Spleen (tissue), 11 donors: ENCODE data around the gene SGK2. TPM values are rescaled to one million over a fixed set of nuclear protein-coding genes. Genes with fewer than 3 reads are reported as not detected.

Experiments used
- DNase-seq: peaks from one replicate; pipeline ENCODE4 v3.0.0-alpha.2; 2020
- H3K27ac ChIP-seq, 8 donors: fragments of 200-600 bp; sonication (generic) in 7 of 8; 1 replicate in 4 of 8; 2 replicates in 4 of 8; pipeline versions ENCODE4 v1.5.0 to v1.8.0; 2016 to 2021; ENCODE audit warnings: inconsistent platforms in 4 of 8, mild to moderate bottlenecking in 4 of 8, moderate library complexity in 1 of 8
- H3K27me3 ChIP-seq, 7 donors: fragments of 200-600 bp; sonication (generic) in 6 of 7; replicated peaks in 1 of 7; 1 replicate in 4 of 7; 2 replicates in 3 of 7; pipeline versions ENCODE4 v1.5.0 to v1.8.0; 2016 to 2021; ENCODE audit warnings: inconsistent platforms in 3 of 7, mild to moderate bottlenecking in 1 of 7
- H3K36me3 ChIP-seq, 6 donors: fragments of 200-600 bp; sonication (generic) in 5 of 6; 1 replicate in 4 of 6; 2 replicates in 2 of 6; pipeline versions ENCODE4 v1.5.0 to v1.8.0; 2016 to 2021; ENCODE audit warnings: inconsistent platforms in 2 of 6
- H3K4me1 ChIP-seq, 6 donors: fragments of 200-600 bp; sonication (generic) in 5 of 6; 1 replicate in 3 of 6; 2 replicates in 3 of 6; pipeline versions ENCODE4 v1.5.0 to v1.8.0; 2016 to 2021; ENCODE audit warnings: inconsistent platforms in 3 of 6
- H3K4me3 ChIP-seq, 8 donors: fragments of 200-600 bp; sonication (generic) in 7 of 8; 1 replicate in 4 of 8; 2 replicates in 4 of 8; pipeline versions ENCODE4 v1.5.0 to v1.8.0; 2016 to 2021; ENCODE audit warnings: inconsistent platforms in 4 of 8, mild to moderate bottlenecking in 4 of 8, moderate library complexity in 2 of 8
- H3K9me3 ChIP-seq, 8 donors: fragments of 200-600 bp; sonication (generic) in 7 of 8; 1 replicate in 4 of 8; 2 replicates in 4 of 8; pipeline versions ENCODE4 v1.5.0 to v1.8.0; 2016 to 2021; ENCODE audit warnings: inconsistent platforms in 4 of 8
- POLR2A ChIP-seq, 3 donors: fragments of 450-650 bp; IDR thresholded peaks; one replicate each; pipeline ENCODE4 v1.5.1; 2017; ENCODE audit warnings: antibody characterized with exemption in 3 of 3, mild to moderate bottlenecking in 1 of 3
- POLR2AphosphoS5 ChIP-seq, 3 donors: sonication (generic); formaldehyde crosslinking; IDR thresholded peaks; one replicate each; pipeline ENCODE4 v1.5.1; 2017; ENCODE audit warnings: antibody characterized with exemption in 3 of 3
- WGBS, 5 donors: extraction: QIAGEN DNeasy Blood & Tissue Kit in 3 of 5; methylation state at CpG; one replicate each; pipeline versions ENCODE4 v1.1.5 to v1.1.7; 2013 to 2018; 5-methylcytosine and 5-hydroxymethylcytosine counted together
- intact Hi-C: fragments of 100-400 bp; cut with DNase I; formaldehyde crosslinking; loops from one replicate; pipeline ENCODE4 v1.15.0; 2023; ENCODE audit warnings: low total_unique reads
- polyA plus RNA-seq, 3 donors: library from polyadenylated mRNA; stranded (reverse); fragments of 200-250 nt; gene quantifications; one replicate each; pipeline ENCODE4 v1.2.1, GENCODE V29; 2013
- total RNA-seq, 7 donors: library from RNA; depleted of rRNA in 3 of 7; stranded (reverse); fragments of >200 nt in 3 of 7; fragmentation: NEBNext Ultra II Directional in 4 of 7; extraction: Animal tissue kit (Norgen Biotek cat#: 25700) in 4 of 7; gene quantifications; one replicate each; pipeline versions ENCODE4 v1.1.0 to v1.2.1, GENCODE V29; 2016 to 2021
- TF ChIP-seq, protein P1 (sequence below), 11 experiments: fragments of 200-600 bp in 7 of 11; fragments of 450-650 bp in 4 of 11; sonication (generic) in 4 of 11; IDR thresholded peaks in 8 of 11; conservative IDR thresholded peaks in 3 of 11; 1 replicate in 7 of 11; 2 replicates in 4 of 11; pipeline versions ENCODE4 v1.4.0 to v1.8.0; 2016 to 2021; ENCODE audit warnings: antibody characterized with exemption in 11 of 11, inconsistent platforms in 4 of 11, mild to moderate bottlenecking in 1 of 11
- donor health status: healthy with polysubstance abuse.
- donor health status: DM: no; HTN: no; CAD: no; lungs with moderate emphysema.
- donor health status: DM: no; HTN: no; CAD: no.
- donor health status: Bipolar disorder and iron deficiency.
- donor health status: healthy.
- donor health status: DM: no; HTN: no; CAD: no.
- donor health status: DM: yes; HTN: yes; CAD: no.

SGK2 gene
- total and polyA plus RNA-seq, 10 donors, result 0.50 to 3.1 (median 0.99) TPM

DNA sequence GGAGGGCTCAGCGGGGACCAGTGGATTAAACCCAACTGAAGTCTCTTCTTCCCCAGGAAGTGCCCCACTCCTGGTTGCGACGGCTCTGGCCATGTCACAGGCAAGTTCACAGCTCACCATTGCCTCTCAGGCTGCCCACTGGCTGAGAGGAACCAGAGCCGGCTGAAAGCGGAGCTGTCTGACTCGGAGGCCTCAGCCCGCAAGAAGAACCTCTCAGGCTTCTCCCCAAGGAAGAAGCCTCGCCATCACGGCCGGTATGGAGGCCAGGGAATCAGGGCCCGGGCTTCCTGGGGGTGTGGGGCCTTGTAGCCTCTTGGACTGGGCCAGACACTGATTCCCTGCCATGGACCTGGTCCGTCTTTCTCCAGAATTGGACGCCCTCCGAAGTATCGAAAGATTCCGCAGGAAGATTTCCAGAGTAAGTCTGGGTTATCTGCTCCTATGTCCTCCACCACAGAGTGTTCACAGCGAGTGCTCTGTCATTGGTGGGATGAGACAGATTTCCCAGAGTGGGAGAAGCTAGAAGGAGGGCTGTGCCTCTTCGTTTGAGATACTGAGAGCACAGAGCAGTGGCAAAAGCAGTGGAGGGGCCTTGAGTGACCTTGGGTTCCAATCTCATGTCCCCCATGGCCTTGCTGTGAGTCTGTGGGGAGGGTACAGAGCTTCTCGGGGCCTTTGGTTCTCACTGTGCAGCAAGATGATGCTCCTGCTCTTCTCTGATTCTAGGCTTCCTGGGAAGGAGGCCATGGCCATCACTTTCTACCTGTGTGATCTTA is 22.6 kb upstream of the SGK2 start:
- intact Hi-C loops, result loop anchor here (5.0 kb wide), 1 partner anchor 156 kb away; no protein-coding TSS in a partner anchor
- DNase-seq, result no peak
- Histone ChIP-seq H3K36me3 (peaks cover 0 to 48% (median 9%) of the 10 kb centered on the region in 6 donors), H3K27ac (no peak overlapping the region), H3K9me3 (no peaks in the 10 kb centered on the region), H3K4me1 (peaks cover 0 to 13% (median 0%) of the 10 kb centered on the region in 6 donors), H3K4me3 (no peak overlapping the region), H3K27me3 (no peaks in the 10 kb centered on the region)
- TF ChIP-seq POLR2A (IDR thresholded peaks at IDR 0.05) (no peak), POLR2AphosphoS5 (IDR thresholded peaks at IDR 0.05) (no peak)
- TF ChIP-seq, protein P1, sequence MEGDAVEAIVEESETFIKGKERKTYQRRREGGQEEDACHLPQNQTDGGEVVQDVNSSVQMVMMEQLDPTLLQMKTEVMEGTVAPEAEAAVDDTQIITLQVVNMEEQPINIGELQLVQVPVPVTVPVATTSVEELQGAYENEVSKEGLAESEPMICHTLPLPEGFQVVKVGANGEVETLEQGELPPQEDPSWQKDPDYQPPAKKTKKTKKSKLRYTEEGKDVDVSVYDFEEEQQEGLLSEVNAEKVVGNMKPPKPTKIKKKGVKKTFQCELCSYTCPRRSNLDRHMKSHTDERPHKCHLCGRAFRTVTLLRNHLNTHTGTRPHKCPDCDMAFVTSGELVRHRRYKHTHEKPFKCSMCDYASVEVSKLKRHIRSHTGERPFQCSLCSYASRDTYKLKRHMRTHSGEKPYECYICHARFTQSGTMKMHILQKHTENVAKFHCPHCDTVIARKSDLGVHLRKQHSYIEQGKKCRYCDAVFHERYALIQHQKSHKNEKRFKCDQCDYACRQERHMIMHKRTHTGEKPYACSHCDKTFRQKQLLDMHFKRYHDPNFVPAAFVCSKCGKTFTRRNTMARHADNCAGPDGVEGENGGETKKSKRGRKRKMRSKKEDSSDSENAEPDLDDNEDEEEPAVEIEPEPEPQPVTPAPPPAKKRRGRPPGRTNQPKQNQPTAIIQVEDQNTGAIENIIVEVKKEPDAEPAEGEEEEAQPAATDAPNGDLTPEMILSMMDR (IDR thresholded peaks at IDR 0.05 in 8 of 11, conservative IDR thresholded peaks at IDR 0.05 in 3 of 11), result no peak
- 82 to 95% (median 88%) methylated on average over 17 to 19 of the region's 19 CpGs for WGBS, 5 donors

DNA sequence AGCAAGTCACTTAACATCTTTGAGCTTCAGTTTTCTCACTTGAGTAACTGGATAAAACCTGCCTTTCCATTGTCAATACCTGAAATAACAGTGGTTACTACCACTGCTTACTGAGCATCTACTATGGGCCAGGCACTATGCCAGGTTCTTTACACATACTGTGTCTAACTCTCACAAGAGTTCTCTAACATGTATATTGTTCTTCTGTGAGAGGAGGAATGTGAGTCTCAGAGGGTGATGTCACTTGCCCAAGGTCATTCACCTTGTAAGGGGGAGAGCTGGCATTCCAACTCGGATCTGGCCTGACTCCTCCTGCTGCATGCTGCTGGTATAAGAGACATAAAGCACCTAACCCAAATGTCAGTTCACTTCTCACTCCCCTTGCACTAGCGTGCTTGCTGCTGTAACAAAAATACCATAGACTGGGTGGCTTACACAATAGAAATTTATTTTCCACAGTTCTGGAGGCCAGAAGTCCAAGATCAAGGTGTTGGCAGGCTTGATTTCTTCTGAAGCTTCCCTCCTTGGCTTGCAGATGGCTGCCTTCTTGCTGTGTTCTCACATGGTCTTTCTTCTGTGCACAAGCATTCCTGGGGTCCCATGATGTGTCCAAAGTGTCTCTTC is 21.9 kb upstream of the SGK2 start:
- Histone ChIP-seq H3K36me3 (peaks cover 0 to 49% (median 9%) of the 10 kb centered on the region in 6 donors), H3K27me3 (no peaks in the 10 kb centered on the region), H3K4me3 (no peak overlapping the region), H3K4me1 (peaks cover 0 to 13% (median 0%) of the 10 kb centered on the region in 6 donors), H3K9me3 (no peaks in the 10 kb centered on the region), H3K27ac (no peak overlapping the region)
- no peak for DNase-seq
- WGBS, 5 donors, result 66 to 89% (median 72%) methylated on average over 2 of the region's 2 CpGs
- intact Hi-C loops, result loop anchor here (5.0 kb wide), 1 partner anchor 155 kb away; no protein-coding TSS in a partner anchor
- TF ChIP-seq POLR2A (IDR thresholded peaks at IDR 0.05), result no peak
- TF ChIP-seq, protein P1 (IDR thresholded peaks at IDR 0.05 in 8 of 11, conservative IDR thresholded peaks at IDR 0.05 in 3 of 11), result no peak
- TF ChIP-seq POLR2AphosphoS5 (IDR thresholded peaks at IDR 0.05), result no peak

DNA sequence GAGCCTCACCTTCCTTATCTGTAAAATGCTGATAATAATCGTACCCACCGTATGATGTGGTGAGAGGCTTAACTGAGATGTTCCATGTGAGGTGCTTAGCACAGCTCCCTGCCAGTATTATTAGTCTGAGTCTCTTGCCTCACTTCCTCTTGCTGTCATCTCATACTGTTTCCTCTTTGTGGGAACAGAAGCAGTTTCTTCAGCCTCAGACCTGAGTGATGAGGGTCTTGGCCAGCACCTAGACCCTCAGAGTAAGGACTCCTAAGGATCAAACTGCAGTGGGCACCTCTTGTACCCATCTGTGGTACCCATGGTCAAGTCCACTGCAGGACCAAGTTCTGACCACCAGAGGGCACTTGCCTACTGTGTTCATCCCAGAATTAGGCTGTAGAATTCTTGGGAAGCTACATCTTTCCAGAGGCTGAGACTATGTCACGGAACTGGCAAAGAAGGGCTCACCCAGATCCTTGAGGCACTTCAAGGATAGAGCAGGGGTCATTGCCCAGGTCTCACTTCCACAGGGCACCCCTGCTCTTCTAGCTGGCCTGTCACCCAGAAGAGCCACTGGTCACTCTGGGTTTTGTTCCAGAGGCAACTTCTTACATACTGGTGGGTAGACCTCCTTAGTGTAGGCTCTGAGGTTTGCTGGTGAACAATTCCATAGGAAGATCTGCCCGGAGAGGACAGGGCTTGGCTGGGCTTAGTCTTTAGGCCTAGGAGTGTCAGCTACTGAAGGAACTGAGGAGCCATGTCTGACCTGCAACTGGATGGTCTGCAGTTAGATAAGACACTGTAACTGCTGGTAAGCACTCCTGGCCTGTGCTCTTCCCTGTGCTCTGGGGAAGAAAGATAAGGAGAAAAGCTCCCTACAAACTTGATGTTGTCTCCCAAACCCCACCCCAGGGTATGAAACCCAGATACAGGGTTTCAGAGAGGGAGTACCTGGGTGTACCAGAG is 20.6 kb upstream of the SGK2 start:
- Histone ChIP-seq H3K4me3 (no peak overlapping the region), H3K27ac (peak overlapping the region in 1 of 8 donors; percentile 17), H3K27me3 (no peaks in the 10 kb centered on the region), H3K9me3 (no peaks in the 10 kb centered on the region), H3K36me3 (peaks cover 0 to 45% (median 9%) of the 10 kb centered on the region in 6 donors), H3K4me1 (peaks cover 0 to 13% (median 0%) of the 10 kb centered on the region in 6 donors)
- 19 to 51% (median 30%) methylated on average over 4 of the region's 4 CpGs for WGBS, 5 donors
- intact Hi-C loops, result loop anchor here (5.0 kb wide), 1 partner anchor 154 kb away; no protein-coding TSS in a partner anchor
- DNase-seq, result no peak
- no peak for TF ChIP-seq POLR2AphosphoS5 (IDR thresholded peaks at IDR 0.05)
- TF ChIP-seq, protein P1 (IDR thresholded peaks at IDR 0.05 in 8 of 11, conservative IDR thresholded peaks at IDR 0.05 in 3 of 11), result peak; percentile 64 to 91 (median 86)
